ENCODE results near the gene PPP2R2B.

The PPP2R2B gene

DNA sequence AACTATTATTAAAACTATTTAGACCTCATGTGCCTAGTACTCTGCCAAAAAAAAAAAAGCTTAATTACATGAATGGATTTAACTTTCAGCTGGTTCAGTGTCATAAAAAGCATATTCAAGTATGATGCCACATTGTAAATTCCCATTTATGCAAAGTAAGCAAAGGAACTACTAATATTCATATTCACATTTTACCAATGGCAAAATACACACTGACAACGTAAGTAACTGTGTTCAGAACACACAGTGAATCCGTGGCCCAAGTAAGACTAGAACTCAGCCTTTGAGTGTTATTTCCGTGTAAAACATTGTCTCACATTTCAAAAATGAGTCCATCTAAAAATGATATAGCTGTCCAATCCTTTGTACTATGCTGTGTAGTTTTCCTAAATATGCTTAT, 56.8 kb downstream of the PPP2R2B start:
- DNase-seq = no peak

DNA sequence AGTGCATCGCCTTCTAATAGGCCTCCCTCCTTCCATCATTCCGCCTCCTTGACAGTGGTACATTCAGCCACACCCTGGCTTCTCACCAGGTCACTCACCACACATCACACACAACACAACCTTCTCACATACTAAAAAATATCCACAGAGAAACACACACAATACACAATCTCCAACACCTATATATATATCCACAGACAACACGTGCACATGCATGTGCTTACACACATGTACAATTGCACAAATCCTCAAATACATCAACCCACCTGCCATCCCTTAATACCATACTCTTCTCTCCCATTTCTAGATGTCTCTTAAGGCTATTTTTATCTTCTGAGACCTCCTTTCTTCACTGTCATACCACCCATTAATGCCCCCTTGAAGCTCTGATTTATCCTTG, 57.6 kb downstream of the PPP2R2B start:
- no peak for DNase-seq

DNA sequence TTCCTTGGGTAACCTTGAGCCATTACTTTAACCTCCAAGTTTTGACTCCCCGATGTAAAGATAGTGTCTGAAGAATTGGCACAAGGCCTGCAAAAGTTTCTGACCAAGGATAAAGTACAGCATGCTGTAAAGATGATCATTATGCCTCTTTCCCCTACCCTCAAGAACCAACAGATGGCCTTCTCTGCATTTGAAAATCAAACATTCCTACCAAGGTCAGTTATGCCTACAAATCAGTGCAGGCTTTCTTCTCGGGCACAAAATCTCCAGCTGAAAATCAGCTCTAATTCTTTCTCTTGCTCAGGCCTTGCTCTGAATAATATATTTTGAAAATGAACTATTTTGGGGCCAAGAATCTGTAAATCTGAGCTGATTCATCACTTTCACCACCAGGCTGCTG, 59.7 kb downstream of the PPP2R2B start:
- DNase-seq = no peak

DNA sequence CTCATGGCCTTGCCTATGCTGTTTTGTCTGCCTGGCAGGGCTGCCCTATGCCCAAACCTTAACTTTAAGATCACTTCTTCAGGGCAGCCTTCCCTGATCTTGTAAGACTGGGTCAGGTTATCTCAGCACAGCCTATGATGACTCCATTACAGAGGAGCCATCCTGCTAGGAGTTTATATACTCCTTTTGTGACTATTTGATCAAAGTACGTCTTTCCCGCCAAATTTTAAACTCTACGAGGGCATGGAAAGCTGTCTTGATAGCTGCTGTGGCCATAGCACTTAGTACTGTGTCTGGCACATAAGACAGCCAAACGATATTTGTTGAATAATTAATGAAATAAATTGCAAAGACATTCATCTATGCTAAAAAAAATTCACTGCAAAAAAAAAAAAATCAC, 60.6 kb downstream of the PPP2R2B start:
- DNase-seq = no peak

DNA sequence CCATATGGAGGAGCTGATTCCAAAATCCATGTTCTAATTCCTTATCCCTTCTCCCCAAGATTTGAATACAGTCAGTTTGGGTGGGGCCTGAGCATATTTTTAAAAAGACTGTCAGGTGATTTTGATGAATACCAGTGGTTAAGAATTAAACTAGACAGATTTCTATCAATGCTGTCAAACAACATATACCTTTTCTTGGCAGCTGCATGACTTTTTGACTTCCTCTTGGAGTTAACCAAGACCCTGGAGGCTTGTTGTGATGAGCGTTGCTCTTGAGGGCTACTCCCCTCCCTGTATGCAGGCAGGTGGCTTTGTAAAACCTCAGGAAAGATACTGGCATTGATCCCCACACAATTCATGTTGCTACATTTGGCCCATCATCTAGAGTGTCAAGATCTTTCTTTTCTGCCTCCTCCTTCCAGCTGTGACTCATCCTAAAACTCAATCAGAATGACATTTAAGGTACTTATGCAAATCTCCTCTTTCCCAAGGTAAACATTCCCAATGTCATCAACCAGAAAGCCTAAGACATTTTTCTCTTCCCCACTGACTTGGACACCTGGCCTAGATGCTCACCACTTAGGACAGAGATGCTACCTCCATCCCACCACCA, 61.7 kb downstream of the PPP2R2B start:
- DNase-seq = no peak

DNA sequence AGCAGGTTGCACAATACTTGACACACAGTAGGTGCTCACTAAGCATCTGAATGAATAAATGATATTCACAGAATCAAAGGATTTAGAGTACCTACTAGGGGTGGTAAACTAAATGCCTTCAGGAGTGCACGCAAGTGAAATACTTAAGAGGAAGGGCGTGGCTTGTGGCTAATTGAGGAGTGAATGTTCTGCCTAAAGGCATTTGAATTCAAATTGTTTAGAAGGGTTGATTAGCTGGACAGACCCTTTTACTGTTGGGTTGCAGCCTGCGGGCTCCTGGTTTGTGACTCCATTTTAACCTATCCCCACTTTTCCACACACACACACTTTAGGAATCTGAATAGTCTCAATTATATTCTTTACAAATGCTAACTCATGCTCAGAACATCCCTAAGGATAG, 63.1 kb downstream of the PPP2R2B start:
- no peak for DNase-seq

DNA sequence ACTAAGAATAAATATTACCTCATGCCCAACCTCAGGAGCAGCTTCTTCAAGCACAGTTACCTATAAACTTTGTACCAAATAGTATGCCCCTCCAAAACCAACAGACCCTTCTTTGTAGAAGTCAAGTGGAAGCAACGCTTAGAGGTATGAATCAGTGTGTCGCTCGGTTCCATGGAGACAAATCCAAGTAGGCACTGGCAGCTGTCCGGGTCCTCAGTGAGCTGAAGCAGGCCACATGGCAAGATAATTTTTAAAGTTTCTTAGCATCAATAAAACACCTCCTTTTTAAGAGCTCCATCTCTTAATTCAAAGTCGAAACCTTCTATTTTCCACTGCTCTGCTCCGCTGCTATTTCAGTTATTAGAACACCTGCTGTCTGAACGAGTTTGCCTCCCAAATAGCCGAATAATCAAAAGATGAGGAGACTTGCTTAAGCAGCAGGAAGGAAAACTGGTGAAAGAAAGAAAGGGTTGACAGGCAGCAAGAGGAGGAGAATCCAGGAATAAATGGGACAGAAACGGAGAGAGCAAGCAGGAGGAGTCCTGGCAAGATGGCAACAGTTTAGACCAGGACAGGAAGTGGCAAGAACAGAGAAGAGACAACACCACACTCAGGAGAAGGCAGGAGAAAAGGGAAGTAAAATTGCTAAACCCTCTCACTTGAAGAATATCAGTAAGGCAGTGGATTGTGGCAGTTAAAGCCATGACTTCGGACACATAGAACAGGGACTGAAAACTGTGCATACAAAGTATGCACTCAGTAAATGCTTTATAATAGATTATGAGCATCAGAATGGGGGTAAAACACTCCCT, 65.0 kb downstream of the PPP2R2B start:
- no peak for DNase-seq

DNA sequence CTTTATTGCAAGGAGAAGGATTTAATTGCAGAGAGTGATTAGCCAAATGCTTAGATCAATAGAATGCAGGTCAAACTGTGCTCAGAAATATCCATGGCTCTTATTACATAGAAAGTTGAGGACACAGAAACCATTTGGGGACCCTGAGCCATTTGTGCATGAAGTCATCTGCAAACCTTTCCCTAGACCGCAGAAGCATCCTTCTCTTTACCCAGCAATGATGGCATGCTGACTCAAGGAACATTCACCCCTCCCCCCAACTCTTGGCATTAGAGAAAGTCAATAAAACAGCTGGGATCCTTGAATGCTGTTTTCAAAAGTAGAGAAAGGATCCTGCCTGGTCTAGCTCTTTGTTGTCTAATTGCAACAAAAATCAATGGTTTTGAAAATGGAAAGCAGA, 73.5 kb downstream of the PPP2R2B start:
- DNase-seq = no peak

DNA sequence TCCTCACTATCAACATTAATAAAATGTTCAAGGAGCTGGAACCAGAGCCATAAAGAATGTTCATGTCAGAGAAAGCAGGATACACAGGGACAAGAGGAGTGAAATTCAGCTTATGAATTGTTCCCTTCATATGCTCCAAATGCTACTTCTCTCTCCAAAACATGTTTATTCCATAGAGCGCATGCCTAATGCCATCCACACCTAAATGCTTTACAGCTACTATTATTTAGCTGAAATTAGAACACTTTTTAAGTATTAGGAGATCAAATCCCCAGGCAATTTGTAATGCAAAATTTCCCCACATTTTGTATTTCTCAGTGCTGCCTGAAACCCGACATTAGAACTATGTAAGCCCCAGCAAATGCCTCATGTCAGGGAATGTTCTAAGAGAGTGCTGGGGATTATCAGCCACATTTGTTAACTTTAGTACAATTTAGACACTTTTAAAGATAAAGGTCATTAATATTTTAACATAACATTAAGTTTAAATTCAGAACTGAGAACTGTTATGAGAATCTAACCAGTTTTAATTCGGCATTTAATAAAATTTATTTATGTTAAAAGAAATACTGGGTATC, 75.5 kb downstream of the PPP2R2B start:
- no peak for DNase-seq

DNA sequence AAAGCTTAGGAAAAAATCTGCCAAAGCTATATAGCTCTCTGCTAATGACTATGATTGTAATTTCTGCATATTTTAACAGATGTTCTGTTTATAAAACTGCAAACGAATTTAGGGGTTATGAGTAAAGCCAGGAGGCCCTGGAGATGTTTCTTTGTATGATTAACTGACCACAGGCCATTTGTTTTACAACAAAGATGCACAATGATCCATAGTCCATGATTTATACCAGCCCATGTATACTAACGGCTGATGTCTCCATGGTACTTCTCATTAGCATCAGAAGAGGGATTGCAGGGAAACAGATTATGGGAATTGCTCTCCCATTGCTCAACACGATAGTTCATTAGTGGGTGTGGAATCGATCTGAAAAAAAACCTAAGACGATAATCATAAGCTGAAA, 78.9 kb downstream of the PPP2R2B start:
- DNase-seq = no peak

DNA sequence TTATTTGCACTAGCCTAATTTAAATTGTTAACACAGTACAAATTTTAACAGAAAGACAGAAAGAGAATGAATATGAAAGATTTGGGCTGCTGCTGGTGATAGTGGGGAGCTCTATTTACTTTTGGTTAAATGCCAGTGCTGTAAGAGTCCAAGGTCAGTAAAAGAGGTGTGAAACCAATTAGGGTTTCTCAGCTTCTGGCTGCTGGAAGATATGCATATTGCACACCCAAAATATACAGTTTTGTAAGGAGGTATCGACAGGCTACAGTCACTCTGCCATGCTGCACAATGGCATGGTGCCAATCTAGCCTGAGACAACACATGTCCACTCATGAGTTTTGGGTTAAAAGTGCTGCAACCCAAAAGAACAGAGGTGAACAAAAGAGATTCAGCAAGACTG, 79.3 kb downstream of the PPP2R2B start:
- no peak for DNase-seq

DNA sequence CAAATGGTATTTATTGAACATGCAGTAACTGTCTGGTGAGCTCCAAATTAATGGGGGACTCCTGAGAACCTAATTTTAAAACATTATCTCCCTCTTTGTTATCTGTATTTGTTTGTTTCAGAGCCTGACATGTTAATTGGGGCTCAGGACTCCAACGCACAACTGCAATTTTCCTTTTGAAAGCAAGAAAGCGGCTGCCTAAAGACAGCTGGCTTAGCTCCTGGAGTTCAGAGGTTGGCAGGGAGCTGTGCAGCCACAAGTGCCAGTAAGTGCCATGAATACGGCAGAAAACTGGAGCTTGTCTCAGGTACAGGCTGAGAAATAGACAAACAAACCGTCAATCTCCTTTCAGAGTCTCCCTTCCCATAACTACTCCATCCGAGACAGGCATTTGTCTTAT, 80.9 kb downstream of the PPP2R2B start:
- no peak for DNase-seq

DNA sequence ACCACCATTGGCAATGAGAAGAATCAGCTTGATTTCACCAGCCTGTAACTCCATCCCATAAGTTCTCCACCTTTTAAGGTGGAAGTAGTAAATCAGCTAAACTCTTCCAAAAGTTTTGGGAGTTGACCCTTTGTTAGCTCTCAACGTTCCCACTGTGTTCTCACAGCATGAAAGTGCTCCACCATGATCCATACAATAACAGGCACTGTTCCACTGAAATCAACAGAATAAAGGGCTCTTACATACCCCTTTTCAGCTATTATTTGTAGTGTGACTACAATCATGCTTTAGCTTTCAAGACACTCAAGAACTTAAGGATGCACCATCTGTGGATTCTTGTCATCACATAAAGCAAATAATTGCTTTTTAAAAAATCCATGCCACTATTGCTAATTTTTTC, 81.6 kb downstream of the PPP2R2B start:
- no peak for DNase-seq

DNA sequence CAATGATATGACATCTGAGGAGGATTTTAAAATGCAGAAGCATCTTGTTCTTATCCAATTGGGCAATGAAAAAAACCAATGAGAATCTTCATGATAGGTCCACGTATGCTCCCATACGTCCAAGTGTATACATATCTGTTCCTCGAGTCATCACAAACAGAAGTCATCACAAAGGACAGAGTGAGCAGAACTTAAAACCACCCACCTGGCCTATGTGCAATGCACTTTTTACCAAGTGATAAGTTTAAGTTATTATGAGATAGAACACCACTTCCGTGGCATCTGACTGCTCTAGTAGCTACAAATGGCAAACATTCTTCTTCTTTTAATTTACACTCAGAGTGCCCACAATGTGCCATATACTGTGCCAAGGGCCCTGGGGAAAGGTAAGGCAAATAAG, 82.4 kb downstream of the PPP2R2B start:
- DNase-seq = no peak

DNA sequence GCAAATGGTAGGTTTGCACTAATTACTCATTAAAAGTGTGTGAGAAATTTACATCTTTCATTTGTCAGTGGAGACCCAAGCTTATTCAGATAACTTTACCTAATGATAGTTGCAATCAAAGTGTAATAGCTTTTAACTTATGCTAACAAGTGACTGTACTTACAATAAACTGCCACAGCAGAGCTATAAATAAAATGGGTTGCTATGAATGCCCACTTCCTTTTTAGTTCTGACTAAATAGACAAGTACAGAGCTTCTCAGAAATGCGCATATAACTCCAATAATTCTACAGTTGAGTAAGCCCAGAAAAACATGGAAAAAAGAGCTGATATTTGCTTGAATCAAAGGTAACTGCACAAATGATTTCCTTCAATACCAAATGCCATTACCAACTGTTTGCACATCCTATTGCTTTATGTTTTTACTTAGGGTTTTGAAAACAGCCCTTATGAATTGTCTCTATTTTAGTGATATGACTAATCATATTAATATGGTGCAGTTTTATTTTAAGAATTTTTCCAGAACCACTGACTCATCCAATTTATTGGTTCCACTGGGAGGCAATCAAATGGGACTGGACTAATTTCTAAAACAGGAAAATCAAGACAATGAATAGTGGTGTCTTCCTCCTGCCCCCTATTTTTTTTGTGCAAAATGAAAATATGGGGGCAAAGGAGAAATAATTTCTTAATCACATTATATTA, 84.1 kb downstream of the PPP2R2B start:
- no peak for DNase-seq

DNA sequence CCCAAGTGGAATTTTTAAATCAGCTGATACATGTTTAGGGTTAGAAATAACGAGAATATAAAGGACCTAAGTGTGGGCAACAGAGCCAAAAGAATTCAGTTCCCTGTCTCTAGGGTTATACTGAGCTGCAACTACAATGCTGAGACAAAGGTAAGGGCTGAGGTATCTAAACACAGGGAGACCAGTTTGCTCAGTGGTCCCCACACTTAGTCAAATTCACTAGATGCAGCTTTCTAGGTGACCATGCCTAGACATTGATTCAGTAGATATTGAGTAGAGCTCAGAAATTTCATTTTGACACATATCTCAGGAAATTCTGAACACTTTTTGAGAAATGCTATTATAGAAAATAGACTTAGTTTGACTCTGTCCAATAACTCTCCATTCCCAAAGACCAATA, 84.8 kb downstream of the PPP2R2B start:
- no peak for DNase-seq

DNA sequence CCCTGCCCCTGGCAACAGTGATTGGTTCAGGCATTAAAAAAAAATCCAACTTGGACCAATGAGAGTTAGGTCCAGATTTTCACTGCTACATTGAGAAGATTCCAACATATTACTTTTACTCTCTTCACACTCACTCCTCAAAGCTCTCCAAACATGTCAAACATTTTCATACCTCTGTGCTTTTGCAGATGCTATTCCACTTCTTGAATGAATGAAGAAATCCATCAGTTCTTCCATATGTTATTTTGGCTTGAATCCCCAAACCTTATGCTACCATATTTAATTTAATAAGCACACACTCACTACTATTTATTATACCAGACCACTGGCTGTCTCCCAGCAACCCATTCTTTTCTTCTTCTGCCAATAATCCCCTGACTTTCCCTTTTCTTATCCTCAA, 87.1 kb downstream of the PPP2R2B start:
- DNase-seq = no peak

DNA sequence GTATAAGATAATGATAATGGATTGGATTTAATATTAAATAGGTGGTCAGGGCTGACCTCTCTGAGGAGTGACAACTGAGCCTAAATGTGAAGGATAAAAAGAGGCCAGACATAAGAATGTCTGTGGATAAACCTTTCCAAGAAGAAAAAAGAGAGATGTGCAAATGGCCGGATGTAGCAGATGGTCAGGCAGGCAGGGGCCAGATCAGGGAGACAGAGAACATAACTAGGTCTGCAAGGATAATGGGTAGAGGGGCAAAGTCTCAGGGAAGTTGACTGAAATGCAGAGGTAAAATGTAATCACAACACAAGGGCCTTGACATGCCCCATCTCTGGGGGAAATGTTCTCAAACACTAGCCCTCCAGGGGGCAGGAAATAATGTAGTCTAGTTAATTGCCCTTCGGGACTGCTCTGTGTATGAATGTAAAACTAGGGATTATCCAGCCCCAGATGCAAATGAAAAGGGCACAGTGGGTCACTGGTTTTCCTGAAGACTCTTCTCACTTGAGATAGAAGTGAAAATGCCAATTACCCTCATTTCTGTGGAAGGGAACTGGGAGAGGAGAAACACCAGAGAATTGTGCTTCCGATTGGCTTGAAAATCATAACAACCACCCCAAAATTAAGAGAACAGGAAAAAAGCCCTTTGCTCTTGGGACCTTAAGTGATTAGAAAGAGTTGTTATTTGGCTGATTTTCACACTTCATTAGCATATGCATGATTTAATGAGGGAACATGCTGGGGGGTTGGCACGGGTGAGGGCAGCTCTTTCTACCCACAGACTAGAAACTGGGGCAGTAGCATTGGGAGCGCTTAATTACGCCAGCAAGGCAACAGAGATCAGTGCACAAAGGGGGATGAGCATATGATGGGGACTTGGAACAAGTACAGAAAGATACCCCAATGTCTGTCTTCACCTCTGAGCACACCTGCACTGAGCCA, 88.6 kb downstream of the PPP2R2B start:
- no peak for DNase-seq

DNA sequence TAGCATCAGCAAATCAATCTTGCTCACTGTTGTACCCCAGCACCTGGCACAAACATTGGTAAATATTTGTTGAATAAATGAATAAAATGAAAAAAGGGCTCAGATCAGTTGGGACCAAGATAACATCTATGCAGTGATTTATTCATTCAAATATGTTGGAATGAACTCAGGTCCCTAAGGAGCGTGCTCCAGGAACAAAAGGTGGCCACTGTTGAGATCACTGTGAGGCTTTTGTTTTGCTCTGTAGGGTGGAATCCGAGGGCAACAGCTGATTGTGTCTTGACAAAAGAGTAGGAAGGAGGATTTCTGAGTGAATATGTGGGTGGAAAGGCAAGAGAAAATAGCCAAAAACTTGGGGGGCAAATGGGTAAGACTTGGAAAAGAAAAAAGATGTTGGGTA, 89.7 kb downstream of the PPP2R2B start:
- no peak for DNase-seq

DNA sequence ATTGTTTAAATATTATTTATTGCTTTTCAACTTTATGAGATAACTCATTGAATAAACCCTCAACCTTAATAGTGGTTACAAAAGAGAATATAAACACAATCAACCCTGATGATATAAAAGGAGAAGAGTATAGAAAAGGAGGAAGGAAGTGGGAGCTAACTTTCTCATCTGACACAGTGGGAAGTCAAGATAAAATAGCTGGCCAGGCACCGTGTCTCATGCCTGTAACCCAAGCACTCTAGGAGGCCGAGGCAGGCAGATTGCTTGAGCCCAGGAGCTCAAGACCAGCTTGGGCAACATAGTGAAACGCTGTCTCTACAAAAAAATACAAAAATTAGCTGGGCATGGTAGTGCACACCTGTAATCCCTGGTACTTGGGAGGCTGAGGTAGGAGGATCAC, 93.5 kb downstream of the PPP2R2B start:
- DNase-seq = no peak

DNA sequence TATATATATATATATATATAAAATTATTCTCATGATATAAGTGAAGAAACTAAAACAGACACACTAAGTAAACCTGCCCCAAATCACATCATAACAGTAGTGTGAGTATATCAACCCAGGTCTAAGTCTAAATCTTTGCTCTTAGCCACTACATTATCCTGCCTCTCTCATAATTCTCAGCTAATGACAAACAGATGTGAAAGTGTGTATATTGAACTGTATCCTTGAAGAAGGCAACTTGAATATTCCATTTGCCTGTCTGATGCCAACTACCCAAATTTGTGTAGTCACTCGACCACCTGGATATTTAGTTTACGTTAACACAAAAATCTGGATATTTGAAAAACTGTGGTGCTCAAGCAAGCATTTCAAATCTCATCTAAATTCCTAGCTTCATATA, 97.4 kb downstream of the PPP2R2B start:
- no peak for DNase-seq

DNA sequence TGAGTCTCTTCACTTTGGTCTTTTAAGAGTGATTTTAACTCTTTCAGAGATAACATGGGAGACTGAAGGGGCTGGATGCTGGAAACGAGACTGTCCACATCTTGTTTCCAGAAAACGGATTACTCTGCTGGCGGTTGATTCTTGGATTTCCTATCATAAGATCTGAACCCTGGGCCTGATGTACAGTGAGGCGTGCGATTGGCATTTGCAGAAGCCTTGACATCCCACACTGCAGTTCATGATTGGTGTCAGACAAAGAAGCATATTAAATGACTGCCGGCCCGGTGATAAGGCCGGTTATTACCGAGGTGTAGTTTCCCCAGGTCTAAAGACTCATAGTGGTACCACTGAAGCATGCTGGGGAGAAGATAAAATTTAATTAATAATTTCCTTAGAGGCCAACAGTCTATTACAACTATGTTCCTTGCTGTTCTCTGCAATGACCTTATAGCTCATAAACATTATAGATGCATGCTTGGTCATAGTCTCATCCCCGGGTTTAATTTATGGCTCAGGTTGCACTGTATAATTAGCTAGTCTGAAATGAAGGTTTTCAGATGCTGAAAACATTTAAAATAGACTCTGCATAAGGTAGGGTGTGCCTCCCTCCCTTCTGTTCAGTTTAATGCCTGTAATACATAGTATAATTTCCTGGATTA, 99.2 kb downstream of the PPP2R2B start:
- no peak for DNase-seq
